ENCODE data around the gene FHIT. TPM values are rescaled to one million over a fixed set of nuclear protein-coding genes. Genes with fewer than 3 reads are reported as not detected.

Gene FHIT
- total RNA-seq, 1 donor from 2014 or later = 11.7 TPM

GRCh38 chr3:60395173-60395762 is 856.0 kb downstream of the FHIT start:
- Mint-ChIP-seq H3K4me3 (no peak overlapping the region), H3K36me3 (no peaks in the 10 kb centered on the region), H3K27ac (no peak overlapping the region), H3K27me3 (peaks cover 10% of the 10 kb centered on the region), H3K9me3 (peaks cover 5% of the 10 kb centered on the region), H3K4me1 (ENCODE audit: unreplicated experiment) (peaks cover 9% of the 10 kb centered on the region)
- no peak for DNase-seq (ENCODE audit: extremely low spot score, unreplicated experiment)
- TF ChIP-seq CTCF (conservative IDR thresholded peaks at IDR 0.05) = no peak

GRCh38 chr3:60393946-60394345 is 857.3 kb downstream of the FHIT start:
- no peaks in the 10 kb centered on the region for H3K36me3 Mint-ChIP-seq
- H3K9me3 Mint-ChIP-seq = no peaks in the 10 kb centered on the region
- H3K27me3 Mint-ChIP-seq = peaks cover 10% of the 10 kb centered on the region
- TF ChIP-seq CTCF (conservative IDR thresholded peaks at IDR 0.05) = no peak
- DNase-seq (ENCODE audit: extremely low spot score, unreplicated experiment) = no peak
- no peak overlapping the region for H3K27ac Mint-ChIP-seq
- H3K4me1 Mint-ChIP-seq (ENCODE audit: unreplicated experiment) = no peaks in the 10 kb centered on the region
- H3K4me3 Mint-ChIP-seq = no peak overlapping the region

- no peak for DNase-seq (ENCODE audit: extremely low spot score, unreplicated experiment)
- TF ChIP-seq CTCF (conservative IDR thresholded peaks at IDR 0.05) = no peak
- Mint-ChIP-seq H3K27me3 (peaks cover 13% of the 10 kb centered on the region), H3K36me3 (no peaks in the 10 kb centered on the region), H3K9me3 (no peaks in the 10 kb centered on the region), H3K4me1 (ENCODE audit: unreplicated experiment) (no peaks in the 10 kb centered on the region), H3K4me3 (no peak overlapping the region), H3K27ac (no peak overlapping the region)
These were observed 858.8 kb downstream of the FHIT start for GRCh38 chr3:60392501-60392900.

- Mint-ChIP-seq H3K27me3 (peaks cover 13% of the 10 kb centered on the region), H3K4me1 (ENCODE audit: unreplicated experiment) (no peaks in the 10 kb centered on the region), H3K4me3 (no peak overlapping the region), H3K9me3 (no peaks in the 10 kb centered on the region), H3K27ac (no peak overlapping the region), H3K36me3 (no peaks in the 10 kb centered on the region)
- DNase-seq (ENCODE audit: extremely low spot score, unreplicated experiment) = no peak
- no peak for TF ChIP-seq CTCF (conservative IDR thresholded peaks at IDR 0.05)
These were observed 860.0 kb downstream of the FHIT start for GRCh38 chr3:60391292-60391691.

- no peak for TF ChIP-seq CTCF (conservative IDR thresholded peaks at IDR 0.05)
- Mint-ChIP-seq H3K27me3 (peaks cover 4% of the 10 kb centered on the region), H3K4me3 (no peak overlapping the region), H3K27ac (no peak overlapping the region), H3K9me3 (no peaks in the 10 kb centered on the region), H3K36me3 (no peaks in the 10 kb centered on the region), H3K4me1 (ENCODE audit: unreplicated experiment) (peaks cover 5% of the 10 kb centered on the region)
- no peak for DNase-seq (ENCODE audit: extremely low spot score, unreplicated experiment)
These were observed 862.5 kb downstream of the FHIT start for GRCh38 chr3:60388731-60389130.

GRCh38 chr3:60386306-60386705 is 864.9 kb downstream of the FHIT start:
- DNase-seq (ENCODE audit: extremely low spot score, unreplicated experiment) = no peak
- Mint-ChIP-seq H3K4me3 (no peak overlapping the region), H3K4me1 (ENCODE audit: unreplicated experiment) (peaks cover 5% of the 10 kb centered on the region), H3K27me3 (peaks cover 3% of the 10 kb centered on the region), H3K36me3 (no peaks in the 10 kb centered on the region), H3K27ac (no peak overlapping the region), H3K9me3 (no peaks in the 10 kb centered on the region)
- TF ChIP-seq CTCF (conservative IDR thresholded peaks at IDR 0.05) = no peak
